ENCODE measurements around the gene BACE1.

Gene BACE1

GRCh38 chr11:117305145-117305544, 10.9 kb downstream of the BACE1 start:
- DNase-seq = no peak

GRCh38 chr11:117303646-117304315, 12.3 kb downstream of the BACE1 start:
- DNase-seq = no peak

- no peak for DNase-seq
Measured at GRCh38 chr11:117303101-117303500, 13.0 kb downstream of the BACE1 start.

GRCh38 chr11:117302228-117302627, 13.8 kb downstream of the BACE1 start:
- DNase-seq = no peak

GRCh38 chr11:117300773-117301172, 15.3 kb downstream of the BACE1 start:
- no peak for DNase-seq

GRCh38 chr11:117300283-117300663, 15.8 kb downstream of the BACE1 start:
- DNase-seq = no peak

GRCh38 chr11:117299351-117300282, 16.4 kb downstream of the BACE1 start:
- no peak for DNase-seq

- DNase-seq = no peak
Measured at GRCh38 chr11:117298195-117298594, 17.9 kb downstream of the BACE1 start.

- no peak for DNase-seq
Measured at GRCh38 chr11:117296881-117297280, 19.2 kb downstream of the BACE1 start.

- no peak for DNase-seq
Measured at GRCh38 chr11:117295438-117296137, 20.5 kb downstream of the BACE1 start.

- no peak for DNase-seq
Measured at GRCh38 chr11:117292616-117293015, 23.4 kb downstream of the BACE1 start.

GRCh38 chr11:117290809-117291396, 25.2 kb downstream of the BACE1 start, which contains the start of gene BACE1-AS:
Gene BACE1-AS (plus strand): TSS chr11:117291346.
- no peak for DNase-seq

- DNase-seq = no peak
Measured at GRCh38 chr11:117289795-117290194, 26.3 kb downstream of the BACE1 start.

- no peak for DNase-seq
Measured at GRCh38 chr11:117287668-117288067, 28.4 kb downstream of the BACE1 start.

- no peak for DNase-seq
Measured at GRCh38 chr11:117286588-117286987, 29.5 kb downstream of the BACE1 start.

- DNase-seq = no peak
Measured at GRCh38 chr11:117284053-117284452, 32.0 kb downstream of the BACE1 start.

- no peak for DNase-seq
Measured at GRCh38 chr11:117282956-117283355, 33.1 kb downstream of the BACE1 start.

GRCh38 chr11:117281869-117282268, 34.2 kb downstream of the BACE1 start:
- DNase-seq = no peak

- DNase-seq = no peak
Measured at GRCh38 chr11:117281159-117281558, 34.9 kb downstream of the BACE1 start.

- no peak for DNase-seq
Measured at GRCh38 chr11:117279711-117280376, 36.2 kb downstream of the BACE1 start.

- DNase-seq = no peak
Measured at GRCh38 chr11:117278347-117278746, 37.7 kb downstream of the BACE1 start.

- DNase-seq = no peak
Measured at GRCh38 chr11:117273550-117274289, 42.3 kb downstream of the BACE1 start.

Data from NCI-H1105 (cell line).